HepG2 (cell line): Measurements from ENCODE around the gene GTF2A2. TPM values are rescaled to one million over a fixed set of nuclear protein-coding genes. Genes with fewer than 3 reads are reported as not detected.

ENCODE experiments used
- ATAC-seq: fragments of 200-7000 bp; cut with Tn5 transposase; 3 replicates; pipeline ENCODE4 v1.9.1; 2020; ENCODE audit warnings: mild to moderate bottlenecking, moderate library complexity
- BruUV-seq: library from RNA; stranded (reverse); fragments of 400-500 nt; replicated peaks from 2 replicates; lab custom pipeline; 2021; lab: Mats Ljungman, UMichigan
- CTCF ChIA-PET: fragments of 300-600 bp; formaldehyde crosslinking; extraction: SDS; loops from one replicate; lab custom pipeline; 2021; ENCODE audit warnings: low total read pairs, inconsistent platforms, low intra/inter-chr PET ratio; lab: Yijun Ruan, JAX
- POLR2A ChIA-PET: fragments of 350-600 bp; sonication (Branson Sonifier 250); formaldehyde crosslinking; loops from one replicate; lab custom pipeline; 2020; ENCODE audit warnings: antibody characterized with exemption, inconsistent platforms; lab: Yijun Ruan, JAX
- DNase-seq: peaks from one replicate; pipeline ENCODE4 v3.0.0-alpha.2; 2015; ENCODE audit warnings: low spot score
- FAIRE-seq: peaks from 3 replicates; lab custom pipeline; 2011; peaks lifted over from hg19 to GRCh38; lab: Jason Lieb, UNC
- H2AFZ ChIP-seq: one replicate; pipeline ENCODE4 v1.6.1; 2011; ENCODE audit warnings: low read length, inconsistent platforms
- H3K27ac ChIP-seq: fragments of 300-600 bp; 3 replicates; pipeline ENCODE4 v1.8.0; 2011; ENCODE audit warnings: mixed run types, mild to moderate bottlenecking, mixed read lengths, low read length, inconsistent platforms; ENCODE audit not compliant: insufficient read depth; ENCODE audit errors: extremely low read length
- H3K27me3 ChIP-seq, 2 experiments: fragments of 200-600 bp in 1 of 2; 2 replicates in 1 of 2; 3 replicates in 1 of 2; pipeline versions ENCODE4 v1.6.0 to v1.8.0; 2011; ENCODE audit warnings: low read length in 2 of 2, mild to moderate bottlenecking in 2 of 2, moderate library complexity in 2 of 2, inconsistent platforms in 1 of 2; ENCODE audit not compliant: insufficient read depth in 2 of 2, control insufficient read depth in 1 of 2
- H3K36me3 ChIP-seq, 2 experiments: fragments of 200-600 bp in 1 of 2; replicated peaks in 1 of 2; 2 replicates in 1 of 2; 3 replicates in 1 of 2; pipeline versions ENCODE4 v1.5.1 to v1.8.0; 2011; ENCODE audit warnings: low read length in 2 of 2, inconsistent platforms in 1 of 2; ENCODE audit not compliant: insufficient read depth in 2 of 2, control insufficient read depth in 1 of 2
- H3K4me1 ChIP-seq: 2 replicates; pipeline ENCODE4 v1.5.1; 2012; ENCODE audit warnings: low read length, inconsistent platforms; ENCODE audit not compliant: insufficient read depth
- H3K4me2 ChIP-seq: 2 replicates; pipeline ENCODE4 v1.6.0; 2011; ENCODE audit warnings: low read depth, low read length, inconsistent platforms
- H3K4me3 ChIP-seq, 3 experiments: fragments of 200-600 bp in 1 of 3; sonication (generic), shearing (Covaris generic) in 1 of 3; replicated peaks in 1 of 3; 2 replicates each; pipeline ENCODE4 v1.5.1; 2011 to 2016; ENCODE audit warnings: low read length in 3 of 3, inconsistent platforms in 2 of 3, low read depth in 2 of 3, mild to moderate bottlenecking in 2 of 3, control low read depth in 1 of 3, mixed read lengths in 1 of 3; ENCODE audit not compliant: insufficient read depth in 1 of 3
- H3K79me2 ChIP-seq: one replicate; pipeline ENCODE4 v1.6.1; 2011; ENCODE audit warnings: low read length, inconsistent platforms; ENCODE audit not compliant: insufficient read depth
- H3K9ac ChIP-seq: 2 replicates; pipeline ENCODE4 v1.6.0; 2011; ENCODE audit warnings: mild to moderate bottlenecking, low read depth, low read length, inconsistent platforms; ENCODE audit not compliant: insufficient read depth
- H3K9me3 ChIP-seq: 2 replicates; pipeline ENCODE4 v1.5.1; 2012; ENCODE audit warnings: mild to moderate bottlenecking, low read length
- H4K20me1 ChIP-seq: 2 replicates; pipeline ENCODE4 v1.6.0; 2011; ENCODE audit warnings: inconsistent platforms, mild to moderate bottlenecking, low read length, moderate library complexity; ENCODE audit not compliant: insufficient read depth
- ARNTL ChIP-seq: sonication (generic); formaldehyde crosslinking; IDR thresholded peaks from 2 replicates; pipeline ENCODE4 v1.4.0; 2020; ENCODE audit warnings: mild to moderate bottlenecking, missing genetic modification reagents
- FOXC1 ChIP-seq: sonication (generic); formaldehyde crosslinking; IDR thresholded peaks from 2 replicates; pipeline ENCODE4 v1.8.0; 2022; ENCODE audit warnings: mild to moderate bottlenecking, missing genetic modification reagents, borderline replicate concordance
- HMG20A ChIP-seq: IDR thresholded peaks from 2 replicates; pipeline ENCODE4 v1.6.1; 2016; ENCODE audit warnings: borderline replicate concordance
- HNRNPL ChIP-seq: fragments of 200-400 bp; formaldehyde crosslinking; IDR thresholded peaks from 2 replicates; pipeline ENCODE4 v1.6.1; 2017; ENCODE audit warnings: mild to moderate bottlenecking, low read depth, low read length
- NRL ChIP-seq: sonication (generic); formaldehyde crosslinking; IDR thresholded peaks from 2 replicates; pipeline ENCODE4 v1.5.0; 2020; ENCODE audit warnings: missing genetic modification reagents, mild to moderate bottlenecking, moderate library complexity, borderline replicate concordance
- POLR2G ChIP-seq: fragments of 200-400 bp; formaldehyde crosslinking; IDR thresholded peaks from 2 replicates; pipeline ENCODE4 v1.6.1; 2018; ENCODE audit warnings: mild to moderate bottlenecking, low read depth, low read length, moderate library complexity
- PRMT3 ChIP-seq: sonication (generic); formaldehyde crosslinking; IDR thresholded peaks from 2 replicates; pipeline ENCODE4 v1.8.1; 2022; ENCODE audit warnings: low read depth, mild to moderate bottlenecking, moderate library complexity, missing genetic modification reagents, borderline replicate concordance
- RFXANK ChIP-seq: IDR thresholded peaks from 2 replicates; pipeline ENCODE4 v1.6.1; 2016
- STAT6 ChIP-seq: sonication (generic); formaldehyde crosslinking; IDR thresholded peaks from 2 replicates; pipeline ENCODE4 v1.4.0; 2020; ENCODE audit warnings: missing genetic modification reagents, mild to moderate bottlenecking, borderline replicate concordance
- TEAD2 ChIP-seq: sonication (generic); formaldehyde crosslinking; IDR thresholded peaks from 2 replicates; pipeline ENCODE4 v1.9.0; 2021; ENCODE audit warnings: missing genetic modification reagents
- THAP7 ChIP-seq: sonication (generic); formaldehyde crosslinking; IDR thresholded peaks from 2 replicates; pipeline ENCODE4 v1.8.1; 2023; ENCODE audit warnings: mild to moderate bottlenecking, missing genetic modification reagents
- THYN1 ChIP-seq: sonication (generic); formaldehyde crosslinking; IDR thresholded peaks from 2 replicates; pipeline ENCODE4 v1.8.1; 2023; ENCODE audit warnings: low read depth, mild to moderate bottlenecking, moderate library complexity, missing genetic modification reagents, borderline replicate concordance
- U2AF2 ChIP-seq: fragments of 200-400 bp; formaldehyde crosslinking; IDR thresholded peaks from 2 replicates; pipeline ENCODE4 v1.6.1; 2017; ENCODE audit warnings: low read depth, mild to moderate bottlenecking, low read length
- ZFP82 ChIP-seq: sonication (generic); formaldehyde crosslinking; IDR thresholded peaks from 2 replicates; pipeline ENCODE4 v1.5.1; 2020; ENCODE audit warnings: mild to moderate bottlenecking, missing genetic modification reagents, borderline replicate concordance
- ZNF276 ChIP-seq: sonication (generic); formaldehyde crosslinking; IDR thresholded peaks from 2 replicates; pipeline ENCODE4 v1.4.0; 2020; ENCODE audit warnings: mild to moderate bottlenecking, low read depth, missing genetic modification reagents
- ZNF282 ChIP-seq: fragments of 450-650 bp; IDR thresholded peaks from 2 replicates; pipeline ENCODE4 v1.6.1; 2018; ENCODE audit not compliant: partially characterized antibody
- ZNF546 ChIP-seq: sonication (generic); formaldehyde crosslinking; conservative IDR thresholded peaks from 2 replicates; pipeline ENCODE4 v1.8.1; 2023; ENCODE audit warnings: mild to moderate bottlenecking, missing genetic modification reagents
- ZNF550 ChIP-seq: sonication (generic); formaldehyde crosslinking; IDR thresholded peaks from 2 replicates; pipeline ENCODE4 v1.4.0; 2020; ENCODE audit warnings: mild to moderate bottlenecking, missing genetic modification reagents, borderline replicate concordance
- WGBS: methylation state at CpG from one replicate; pipeline ENCODE4 v1.1.6; 2017; ENCODE audit warnings: low lambda C conversion rate; 5-methylcytosine and 5-hydroxymethylcytosine counted together
- in situ Hi-C: cut with HindIII; loops from 2 replicates; pipeline ENCODE4 v1.10.0; 2017; ENCODE audit warnings: low pct_unique_long_range_greater_than_20kb; ENCODE audit not compliant: extremely low pct_ligation_motif_present
- intact Hi-C: fragments of 100-400 bp; cut with micrococcal nuclease; formaldehyde crosslinking; loops from one replicate; pipeline ENCODE4 v1.10.0; 2022; ENCODE audit not compliant: unreplicated experiment
- polyA plus RNA-seq, 8 experiments: library from polyadenylated mRNA; depleted of rRNA in 3 of 8; stranded (reverse) in 7 of 8; unstranded in 1 of 8; fragments of >200 nt; fragmentation: Illumina TruSeq in 4 of 8; extraction: Trizol in 4 of 8; gene quantifications; 2 replicates each; pipeline versions ENCODE4 v1.2.1 to v1.2.3, GENCODE V29; 2011 to 2016; ENCODE audit warnings: low read depth in 4 of 8, missing spikeins in 1 of 8, mixed read lengths in 1 of 8; ENCODE audit not compliant: insufficient read depth in 1 of 8
- total RNA-seq, 5 experiments: library from RNA; depleted of rRNA; stranded (reverse); fragments of >200 nt; fragmentation: Illumina TruSeq; extraction: Trizol; gene quantifications; 2 replicates each; pipeline ENCODE4 v1.2.3, GENCODE V29; 2016; ENCODE audit warnings: low read depth in 1 of 5

Gene GTF2A2
- total and polyA plus RNA-seq, 2 of the 13 experiments (the other 11 are each of a cell fraction or from before 2014, with no cell fraction given) = 24.4 to 106 TPM

- TF ChIP-seq ZNF276 (CRISPR knock-in tag) = no peak
- TF ChIP-seq RFXANK (CRISPR knock-in tag) = no peak
- TF ChIP-seq TEAD2 = no peak
- no peak for TF ChIP-seq ZNF546 (CRISPR knock-in tag)
These were observed 11.2 kb upstream of the GTF2A2 start (continued) for GRCh38 chr15:59668556-59668955.

GRCh38 chr15:59662260-59662659 lies 4.9 kb upstream of the GTF2A2 start:
- in situ Hi-C loops (no loop called here), intact Hi-C loops (no loop called here)
- Histone ChIP-seq H3K27me3 (no peaks in the 10 kb centered on the region), H3K9me3 (no peaks in the 10 kb centered on the region), H3K79me2 (no peaks in the 10 kb centered on the region), H3K9ac (no peak overlapping the region), H3K4me3 (no peak overlapping the region), H3K36me3 (peaks cover 1 to 46% of the 10 kb centered on the region in 2 experiments), H3K4me2 (no peak overlapping the region), H3K27ac (no peak overlapping the region), H4K20me1 (no peaks in the 10 kb centered on the region), H3K4me1 (peaks cover 17% of the 10 kb centered on the region), H2AFZ (no peak overlapping the region)
- FAIRE-seq (no peak), ATAC-seq (no peak), DNase-seq (no peak)
- ChIA-PET CTCF (no interaction called here), POLR2A (no interaction called here)
- no TSS peak for BruUV-seq
- WGBS = 96% methylated on average over 1 of the region's 1 CpG
- no peak for TF ChIP-seq PRMT3 (CRISPR knock-in tag)
- no peak for TF ChIP-seq NRL (CRISPR knock-in tag)
- no peak for TF ChIP-seq ZNF550 (CRISPR knock-in tag)
- no peak for TF ChIP-seq POLR2G
- TF ChIP-seq ZFP82 (CRISPR knock-in tag) = no peak
- no peak for TF ChIP-seq ARNTL (CRISPR knock-in tag)
- no peak for TF ChIP-seq THAP7 (CRISPR knock-in tag)
- no peak for TF ChIP-seq FOXC1 (CRISPR knock-in tag)
- no peak for TF ChIP-seq U2AF2
- no peak for TF ChIP-seq THYN1 (CRISPR knock-in tag)
- TF ChIP-seq STAT6 (CRISPR knock-in tag) = no peak
- no peak for TF ChIP-seq ZNF282
- no peak for TF ChIP-seq HMG20A (CRISPR knock-in tag)
- TF ChIP-seq HNRNPL = no peak
